Stimulated activated naive CD8-positive, alpha-beta T cell treated with anti-CD3 and anti-CD28 coated beads, Interleukin-15, Interleukin-2, amounts not matched to agents 100 ng/mL and 50 ng/mL, for 24 hours (primary cell): ENCODE measurements around the gene GABARAPL1.

Source experiments
- H3K27ac Mint-ChIP-seq: one replicate; pipeline ENCODE4 v1.8.0; 2021; ENCODE audit warnings: mild to moderate bottlenecking, mixed read lengths
- H3K27me3 Mint-ChIP-seq: one replicate; pipeline ENCODE4 v1.8.0; 2021; ENCODE audit warnings: mixed read lengths
- H3K36me3 Mint-ChIP-seq: one replicate; pipeline ENCODE4 v1.8.0; 2021; ENCODE audit warnings: low read depth, mixed read lengths
- H3K4me1 Mint-ChIP-seq: one replicate; pipeline ENCODE4 v1.8.0; 2021; ENCODE audit warnings: low read depth, mixed read lengths
- H3K4me3 Mint-ChIP-seq: one replicate; pipeline ENCODE4 v1.8.0; 2021; ENCODE audit warnings: mild to moderate bottlenecking, mixed read lengths
- H3K9me3 Mint-ChIP-seq: one replicate; pipeline ENCODE4 v1.8.0; 2021; ENCODE audit warnings: mixed read lengths

GABARAPL1 gene

GRCh38 chr12:10235761-10236631 is 23.3 kb downstream of the GABARAPL1 start:
- Mint-ChIP-seq H3K27ac (peak overlapping the region; percentile 45), H3K9me3 (peaks cover 9% of the 10 kb centered on the region), H3K36me3 (peaks cover 18% of the 10 kb centered on the region)

GRCh38 chr12:10236720-10237119 is 24.0 kb downstream of the GABARAPL1 start:
- no peaks in the 10 kb centered on the region for H3K27me3 Mint-ChIP-seq
- peaks cover 9% of the 10 kb centered on the region for H3K9me3 Mint-ChIP-seq
- H3K4me1 Mint-ChIP-seq: peaks cover 26% of the 10 kb centered on the region
- H3K4me3 Mint-ChIP-seq: no peak overlapping the region
- no peak overlapping the region for H3K27ac Mint-ChIP-seq
- H3K36me3 Mint-ChIP-seq: peaks cover 18% of the 10 kb centered on the region

More at GRCh38 chr12:10235761-10236631, 23.3 kb downstream of the GABARAPL1 start:
- H3K4me3 Mint-ChIP-seq: no peak overlapping the region
- H3K4me1 Mint-ChIP-seq: peaks cover 24% of the 10 kb centered on the region
- H3K27me3 Mint-ChIP-seq: no peaks in the 10 kb centered on the region

DNA sequence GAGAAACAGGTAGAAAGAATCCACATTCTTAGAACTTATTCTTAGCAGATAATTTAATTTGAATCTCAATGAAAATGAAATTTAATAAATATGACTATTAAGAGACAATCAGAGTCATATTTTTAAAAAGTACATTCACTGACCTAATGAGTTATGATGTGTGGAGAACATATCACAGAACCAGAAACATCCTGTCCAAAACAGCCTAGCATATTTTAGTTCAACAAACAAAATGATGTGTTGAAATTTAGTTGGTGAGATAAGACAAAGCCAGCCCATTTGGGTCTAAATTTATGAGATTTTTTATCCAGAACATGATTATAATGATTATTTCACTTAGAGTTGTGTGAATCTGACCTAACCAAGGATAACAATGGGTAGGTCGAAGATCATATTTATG is 25.8 kb downstream of the GABARAPL1 start:
- no peaks in the 10 kb centered on the region for H3K27me3 Mint-ChIP-seq
- peaks cover 17% of the 10 kb centered on the region for H3K36me3 Mint-ChIP-seq
- H3K4me3 Mint-ChIP-seq: no peak overlapping the region
- no peak overlapping the region for H3K27ac Mint-ChIP-seq
- H3K4me1 Mint-ChIP-seq: peaks cover 42% of the 10 kb centered on the region
- H3K9me3 Mint-ChIP-seq: peaks cover 9% of the 10 kb centered on the region

DNA sequence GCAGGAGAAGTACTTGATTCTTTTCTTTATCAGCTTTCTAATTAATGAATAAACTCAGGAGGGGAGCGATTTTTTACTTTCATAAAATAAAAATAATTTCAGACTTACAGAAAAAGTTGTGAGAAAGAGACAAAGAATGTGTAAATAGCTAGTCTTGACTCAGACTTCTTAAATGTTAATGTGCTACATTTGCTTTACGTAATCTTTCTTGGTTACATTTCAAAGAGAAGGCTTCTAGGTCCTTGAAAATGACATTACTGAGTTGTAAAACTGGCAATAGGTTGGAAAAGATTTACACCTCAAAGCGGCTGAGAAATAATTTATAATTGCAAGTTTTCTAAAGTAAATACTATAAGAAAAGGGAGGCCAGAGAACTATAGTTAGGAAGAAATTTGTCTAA is 28.6 kb downstream of the GABARAPL1 start:
- Mint-ChIP-seq H3K27ac (no peak overlapping the region), H3K36me3 (no peaks in the 10 kb centered on the region), H3K9me3 (no peaks in the 10 kb centered on the region), H3K4me3 (no peak overlapping the region), H3K4me1 (peaks cover 42% of the 10 kb centered on the region), H3K27me3 (no peaks in the 10 kb centered on the region)

GRCh38 chr12:10241727-10242126 is 29.1 kb downstream of the GABARAPL1 start:
- no peak overlapping the region for H3K4me3 Mint-ChIP-seq
- H3K36me3 Mint-ChIP-seq: no peaks in the 10 kb centered on the region
- H3K27ac Mint-ChIP-seq: no peak overlapping the region
- peaks cover 40% of the 10 kb centered on the region for H3K4me1 Mint-ChIP-seq
- no peaks in the 10 kb centered on the region for H3K27me3 Mint-ChIP-seq
- H3K9me3 Mint-ChIP-seq: no peaks in the 10 kb centered on the region

DNA sequence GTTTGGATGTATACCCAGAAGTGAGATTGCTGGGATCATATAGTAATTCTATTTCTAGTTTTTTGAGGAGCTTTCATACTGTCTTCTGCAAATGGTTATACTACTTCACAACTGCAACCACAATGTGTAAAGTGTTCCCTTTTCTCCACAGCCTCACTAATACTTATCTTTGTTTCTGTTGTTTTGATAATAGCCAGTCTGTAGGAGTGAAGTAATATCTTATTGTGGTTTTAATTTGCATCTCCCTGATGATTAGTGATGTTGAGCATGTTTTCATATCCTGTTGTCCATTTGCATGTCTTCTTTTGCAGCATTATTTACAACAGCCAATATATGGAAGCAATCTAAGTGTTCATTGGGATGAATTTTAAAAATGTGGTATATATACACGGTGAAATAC is 29.9 kb downstream of the GABARAPL1 start:
- Mint-ChIP-seq H3K4me1 (peaks cover 41% of the 10 kb centered on the region), H3K27me3 (no peaks in the 10 kb centered on the region), H3K27ac (no peak overlapping the region), H3K4me3 (no peak overlapping the region), H3K36me3 (no peaks in the 10 kb centered on the region), H3K9me3 (no peaks in the 10 kb centered on the region)

DNA sequence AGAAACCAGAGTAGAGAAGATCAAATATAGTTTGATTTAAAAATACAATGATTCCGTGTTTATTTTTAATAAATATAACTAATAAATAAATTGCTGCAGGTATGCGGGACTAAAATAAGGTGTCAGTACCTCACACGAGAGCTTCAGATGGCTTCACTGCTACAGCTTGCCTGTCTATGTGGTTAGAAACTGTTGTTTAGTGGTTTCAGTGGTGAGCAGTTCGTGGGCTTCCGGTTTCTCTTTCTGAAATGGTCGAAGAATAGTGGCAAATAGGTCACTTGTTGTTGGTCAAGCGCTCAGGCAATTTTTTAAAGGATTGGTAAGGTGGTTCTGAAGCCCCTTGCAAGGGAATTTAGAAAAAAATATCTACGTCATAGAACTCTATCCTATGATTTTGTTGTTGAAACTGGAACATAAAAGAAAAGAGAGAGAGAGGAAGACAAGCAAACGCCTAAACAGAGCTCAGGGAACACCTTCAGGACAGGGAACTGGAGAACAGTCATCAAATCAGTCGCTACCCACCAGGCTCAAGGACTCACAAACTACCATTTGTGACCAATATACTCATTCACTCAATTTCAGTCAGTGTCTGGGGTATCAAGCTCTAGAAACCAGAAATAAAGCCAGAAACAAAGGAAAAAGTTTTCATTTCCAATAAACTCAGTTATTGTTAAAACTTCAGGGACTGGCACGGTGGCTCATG is 31.3 kb downstream of the GABARAPL1 start:
- peak overlapping the region; percentile 59 for H3K27ac Mint-ChIP-seq
- H3K36me3 Mint-ChIP-seq: no peaks in the 10 kb centered on the region
- peaks cover 56% of the 10 kb centered on the region for H3K4me1 Mint-ChIP-seq
- peak overlapping the region; percentile 64 for H3K4me3 Mint-ChIP-seq
- no peaks in the 10 kb centered on the region for H3K9me3 Mint-ChIP-seq
- H3K27me3 Mint-ChIP-seq: peaks cover 3% of the 10 kb centered on the region

GRCh38 chr12:10247436-10248058 is 34.9 kb downstream of the GABARAPL1 start:
- Mint-ChIP-seq H3K36me3 (no peaks in the 10 kb centered on the region), H3K4me3 (no peak overlapping the region), H3K4me1 (peaks cover 62% of the 10 kb centered on the region), H3K27me3 (peaks cover 3% of the 10 kb centered on the region), H3K9me3 (no peaks in the 10 kb centered on the region), H3K27ac (no peak overlapping the region)

DNA sequence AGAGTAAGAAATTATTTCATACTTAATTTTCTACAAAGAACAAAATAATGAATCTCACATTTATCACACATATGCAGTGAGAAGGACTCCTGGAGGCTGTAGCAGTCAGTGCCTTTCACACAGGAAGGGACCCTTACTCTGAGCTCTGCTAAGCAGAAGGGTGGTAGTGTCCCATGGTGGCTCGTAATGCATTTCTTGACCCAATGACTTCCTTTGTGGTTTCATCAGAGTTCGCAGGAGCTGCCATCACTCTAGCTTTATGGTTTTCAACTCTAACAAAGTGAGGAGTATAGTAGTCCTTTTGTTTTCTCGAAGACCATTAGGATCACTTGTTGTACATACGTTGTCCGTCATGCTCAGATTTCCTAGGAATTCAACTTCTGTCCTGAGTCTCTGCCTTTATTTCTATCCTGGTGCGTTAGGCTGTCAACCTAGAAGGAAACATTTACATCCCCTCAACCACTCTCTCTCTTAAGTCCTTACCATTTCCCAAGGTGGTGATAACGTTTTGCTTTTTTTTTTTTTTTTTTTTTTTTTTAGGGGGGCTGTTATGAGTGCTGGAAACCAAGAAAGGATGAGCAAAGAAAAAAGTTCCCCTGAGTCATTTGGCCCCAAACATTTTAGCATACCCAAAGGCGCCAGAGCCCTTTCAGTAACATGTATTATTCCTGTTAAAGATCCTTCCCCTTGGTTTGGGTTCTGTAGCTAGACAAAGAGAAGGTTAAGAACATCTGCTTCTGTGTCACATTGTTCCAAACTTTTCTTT is 37.2 kb downstream of the GABARAPL1 start:
- H3K27ac Mint-ChIP-seq: peak overlapping the region; percentile 84
- H3K4me3 Mint-ChIP-seq: peak overlapping the region; percentile 63
- peaks cover 49% of the 10 kb centered on the region for H3K4me1 Mint-ChIP-seq
- no peaks in the 10 kb centered on the region for H3K9me3 Mint-ChIP-seq
- no peaks in the 10 kb centered on the region for H3K36me3 Mint-ChIP-seq
- H3K27me3 Mint-ChIP-seq: peaks cover 3% of the 10 kb centered on the region

- Mint-ChIP-seq H3K27ac (no peak overlapping the region), H3K27me3 (peaks cover 3% of the 10 kb centered on the region), H3K36me3 (no peaks in the 10 kb centered on the region), H3K9me3 (peaks cover 8% of the 10 kb centered on the region), H3K4me3 (no peak overlapping the region), H3K4me1 (peaks cover 47% of the 10 kb centered on the region)
Observed at GRCh38 chr12:10251669-10252068, 39.0 kb downstream of the GABARAPL1 start.

GRCh38 chr12:10252201-10252600 is 39.5 kb downstream of the GABARAPL1 start:
- H3K9me3 Mint-ChIP-seq: peaks cover 8% of the 10 kb centered on the region
- H3K4me1 Mint-ChIP-seq: peaks cover 41% of the 10 kb centered on the region
- H3K4me3 Mint-ChIP-seq: no peak overlapping the region
- peaks cover 3% of the 10 kb centered on the region for H3K27me3 Mint-ChIP-seq
- no peaks in the 10 kb centered on the region for H3K36me3 Mint-ChIP-seq
- H3K27ac Mint-ChIP-seq: no peak overlapping the region

DNA sequence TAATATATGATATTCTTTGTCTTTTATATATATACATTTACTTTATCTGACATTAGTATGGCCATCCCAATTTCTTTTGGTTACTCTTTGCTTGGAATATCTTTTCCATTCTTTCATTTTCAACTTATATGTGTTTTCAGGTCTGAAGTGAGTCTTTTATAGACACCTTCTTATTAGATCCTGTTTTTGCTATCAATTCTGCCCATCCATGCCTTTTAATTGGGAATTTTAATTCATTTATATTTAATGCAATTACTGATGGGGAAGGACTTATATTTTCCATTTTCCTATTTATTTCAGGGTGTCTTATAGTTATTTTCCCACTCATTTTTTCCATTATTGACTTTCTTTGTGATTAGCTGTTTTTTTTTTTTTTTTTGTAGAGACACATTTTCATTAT is 43.4 kb downstream of the GABARAPL1 start:
- Mint-ChIP-seq H3K36me3 (no peaks in the 10 kb centered on the region), H3K27ac (no peak overlapping the region), H3K9me3 (peaks cover 12% of the 10 kb centered on the region), H3K27me3 (no peaks in the 10 kb centered on the region), H3K4me1 (peaks cover 5% of the 10 kb centered on the region), H3K4me3 (no peak overlapping the region)

DNA sequence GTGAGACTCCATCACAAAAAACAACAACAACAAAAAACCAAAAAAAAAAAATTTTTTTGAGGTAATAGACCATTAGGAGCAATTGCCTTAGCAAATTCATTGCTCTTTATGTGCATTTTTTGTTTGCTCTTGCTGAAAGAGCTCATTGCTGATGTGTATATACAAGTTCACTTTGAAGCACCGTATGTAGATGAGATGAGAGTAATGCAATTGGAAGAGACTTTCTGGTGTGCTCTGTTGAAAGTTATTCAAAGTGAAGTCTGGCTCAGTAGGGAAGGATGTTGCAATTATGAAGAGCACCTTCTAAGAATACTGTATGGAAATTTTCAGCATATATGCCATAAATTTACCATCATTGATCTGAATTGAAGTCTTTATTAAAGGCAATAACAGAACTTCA is 48.2 kb downstream of the GABARAPL1 start:
- Mint-ChIP-seq H3K36me3 (no peaks in the 10 kb centered on the region), H3K4me3 (no peak overlapping the region), H3K4me1 (no peaks in the 10 kb centered on the region), H3K27me3 (no peaks in the 10 kb centered on the region), H3K9me3 (peaks cover 7% of the 10 kb centered on the region), H3K27ac (no peak overlapping the region)

- Mint-ChIP-seq H3K27ac (no peak overlapping the region), H3K27me3 (no peaks in the 10 kb centered on the region), H3K4me1 (no peaks in the 10 kb centered on the region), H3K36me3 (no peaks in the 10 kb centered on the region), H3K4me3 (no peak overlapping the region), H3K9me3 (no peaks in the 10 kb centered on the region)
Observed at GRCh38 chr12:10268037-10268436, 55.4 kb downstream of the GABARAPL1 start.
